ENCODE results near the gene CCDC157. TPM values are rescaled to one million over a fixed set of nuclear protein-coding genes. Genes with fewer than 3 reads are reported as not detected.

The CCDC157 gene
- total RNA-seq, 4 donors from 2014 or later: 1.5 to 2.5 (median 1.6) TPM

DNA sequence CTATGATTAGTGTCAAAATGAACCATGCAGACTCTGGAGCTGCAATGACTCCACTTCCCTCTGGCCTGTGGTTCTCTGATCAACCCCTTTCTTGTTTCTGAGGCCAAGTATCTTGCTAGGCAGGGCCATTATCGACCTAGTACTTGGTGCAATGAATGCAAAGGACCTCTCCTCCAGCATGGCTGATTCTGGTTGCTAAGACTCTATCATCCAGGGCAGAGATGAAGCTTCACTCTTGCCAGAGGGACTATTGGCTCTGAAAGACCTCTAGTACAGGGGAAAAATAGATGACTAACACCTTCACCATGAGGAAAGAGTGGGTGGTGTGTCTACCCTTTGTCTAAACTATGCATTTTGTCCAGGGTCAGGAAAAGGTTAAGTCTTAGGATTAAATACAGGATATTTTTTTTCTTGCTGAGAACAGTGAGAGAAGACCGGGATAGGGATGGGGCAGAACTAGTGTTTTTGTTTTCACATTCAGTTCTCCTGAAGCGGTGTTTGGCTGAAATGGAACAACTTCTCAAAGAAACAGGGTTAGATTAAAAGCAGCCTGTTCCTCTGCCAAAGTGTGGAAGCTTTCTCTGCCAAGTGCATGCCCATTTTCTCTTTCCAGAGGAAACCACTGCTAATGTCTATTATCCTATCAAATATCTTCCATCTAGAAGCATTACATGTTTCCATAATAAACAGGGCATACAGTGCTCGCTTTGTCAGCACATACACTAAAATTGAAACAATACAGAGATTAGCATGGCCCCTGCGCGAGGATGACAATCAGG, 63.7 kb downstream of the CCDC157 start:
- H3K27me3 ChIP-seq: no peaks in the 10 kb centered on the region
- DNase-seq (ENCODE audit: extremely low spot score): no peak
- no peaks in the 10 kb centered on the region for H3K9me3 ChIP-seq
- peaks cover 25 to 48% (median 37%) of the 10 kb centered on the region in 4 donors for H3K36me3 ChIP-seq
- TF ChIP-seq, protein P1, sequence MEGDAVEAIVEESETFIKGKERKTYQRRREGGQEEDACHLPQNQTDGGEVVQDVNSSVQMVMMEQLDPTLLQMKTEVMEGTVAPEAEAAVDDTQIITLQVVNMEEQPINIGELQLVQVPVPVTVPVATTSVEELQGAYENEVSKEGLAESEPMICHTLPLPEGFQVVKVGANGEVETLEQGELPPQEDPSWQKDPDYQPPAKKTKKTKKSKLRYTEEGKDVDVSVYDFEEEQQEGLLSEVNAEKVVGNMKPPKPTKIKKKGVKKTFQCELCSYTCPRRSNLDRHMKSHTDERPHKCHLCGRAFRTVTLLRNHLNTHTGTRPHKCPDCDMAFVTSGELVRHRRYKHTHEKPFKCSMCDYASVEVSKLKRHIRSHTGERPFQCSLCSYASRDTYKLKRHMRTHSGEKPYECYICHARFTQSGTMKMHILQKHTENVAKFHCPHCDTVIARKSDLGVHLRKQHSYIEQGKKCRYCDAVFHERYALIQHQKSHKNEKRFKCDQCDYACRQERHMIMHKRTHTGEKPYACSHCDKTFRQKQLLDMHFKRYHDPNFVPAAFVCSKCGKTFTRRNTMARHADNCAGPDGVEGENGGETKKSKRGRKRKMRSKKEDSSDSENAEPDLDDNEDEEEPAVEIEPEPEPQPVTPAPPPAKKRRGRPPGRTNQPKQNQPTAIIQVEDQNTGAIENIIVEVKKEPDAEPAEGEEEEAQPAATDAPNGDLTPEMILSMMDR (IDR thresholded peaks at IDR 0.05): no peak
- no peak for TF ChIP-seq POLR2AphosphoS5 (IDR thresholded peaks at IDR 0.05)
- TF ChIP-seq EP300 (IDR thresholded peaks at IDR 0.05): no peak
- H3K27ac ChIP-seq (replicated peaks in 1 of 4): peak overlapping the region; percentile 29 to 99 (median 95)
- WGBS: 69% methylated on average over 6 of the region's 6 CpGs
- H3K4me1 ChIP-seq: peaks cover 28 to 49% (median 49%) of the 10 kb centered on the region in 4 donors
- H3K4me3 ChIP-seq: no peak overlapping the region
- intact Hi-C loops (cut with DNase I): no loop called here

DNA sequence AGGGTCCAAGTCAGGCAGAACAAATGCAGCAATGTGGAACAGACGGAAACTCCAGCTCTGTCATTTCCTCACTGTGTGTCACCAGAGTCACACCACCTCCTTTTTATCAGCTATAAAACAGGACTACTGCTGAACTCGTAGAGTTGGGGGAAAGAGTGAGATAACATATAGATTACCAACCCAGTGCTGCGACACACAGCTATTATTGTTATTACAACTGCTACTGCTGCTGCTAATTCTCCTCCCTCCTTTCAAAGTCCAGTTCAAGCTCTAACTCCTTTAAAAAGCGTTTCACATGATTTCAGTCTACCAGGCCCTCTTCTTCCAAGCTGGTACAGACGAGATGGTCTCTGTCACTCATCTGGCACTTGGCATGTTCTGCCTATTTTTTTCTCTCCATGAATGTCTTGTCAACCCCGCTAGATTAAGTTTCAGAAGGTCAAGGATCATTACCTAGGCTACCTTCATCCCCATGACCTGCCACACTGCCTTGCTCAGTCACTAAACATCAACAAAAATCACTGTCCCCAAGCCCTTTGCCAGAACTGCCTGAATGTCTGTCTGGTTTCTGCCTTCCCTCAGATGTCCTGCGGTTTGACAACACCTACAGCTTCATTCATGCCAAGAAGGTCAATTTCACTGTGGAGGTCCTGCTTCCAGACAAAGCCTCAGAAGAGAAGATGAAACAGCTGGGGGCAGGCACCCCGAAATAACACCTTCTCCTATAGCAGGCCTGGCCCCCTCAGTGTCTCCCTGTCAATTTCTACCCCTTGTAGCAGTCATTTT, 65.1 kb downstream of the CCDC157 start:
- Histone ChIP-seq H3K27ac (replicated peaks in 1 of 4) (peak overlapping the region; percentile 94 to 99 (median 95)), H3K9me3 (no peaks in the 10 kb centered on the region), H3K36me3 (peaks cover 12 to 34% (median 25%) of the 10 kb centered on the region in 4 donors), H3K4me3 (peak overlapping the region; percentile 66 to 78 (median 67)), H3K4me1 (peaks cover 37 to 63% (median 62%) of the 10 kb centered on the region in 4 donors), H3K27me3 (no peaks in the 10 kb centered on the region)
- no peak for DNase-seq (ENCODE audit: extremely low spot score)
- intact Hi-C loops (cut with DNase I): no loop called here
- TF ChIP-seq POLR2A (IDR thresholded peaks at IDR 0.05; ENCODE audit: low read depth): no peak
- TF ChIP-seq EP300 (IDR thresholded peaks at IDR 0.05): no peak
- no peak for TF ChIP-seq POLR2AphosphoS5 (IDR thresholded peaks at IDR 0.05)
- TF ChIP-seq, protein P1 (IDR thresholded peaks at IDR 0.05): no peak
- 73% methylated on average over 8 of the region's 8 CpGs for WGBS

DNA sequence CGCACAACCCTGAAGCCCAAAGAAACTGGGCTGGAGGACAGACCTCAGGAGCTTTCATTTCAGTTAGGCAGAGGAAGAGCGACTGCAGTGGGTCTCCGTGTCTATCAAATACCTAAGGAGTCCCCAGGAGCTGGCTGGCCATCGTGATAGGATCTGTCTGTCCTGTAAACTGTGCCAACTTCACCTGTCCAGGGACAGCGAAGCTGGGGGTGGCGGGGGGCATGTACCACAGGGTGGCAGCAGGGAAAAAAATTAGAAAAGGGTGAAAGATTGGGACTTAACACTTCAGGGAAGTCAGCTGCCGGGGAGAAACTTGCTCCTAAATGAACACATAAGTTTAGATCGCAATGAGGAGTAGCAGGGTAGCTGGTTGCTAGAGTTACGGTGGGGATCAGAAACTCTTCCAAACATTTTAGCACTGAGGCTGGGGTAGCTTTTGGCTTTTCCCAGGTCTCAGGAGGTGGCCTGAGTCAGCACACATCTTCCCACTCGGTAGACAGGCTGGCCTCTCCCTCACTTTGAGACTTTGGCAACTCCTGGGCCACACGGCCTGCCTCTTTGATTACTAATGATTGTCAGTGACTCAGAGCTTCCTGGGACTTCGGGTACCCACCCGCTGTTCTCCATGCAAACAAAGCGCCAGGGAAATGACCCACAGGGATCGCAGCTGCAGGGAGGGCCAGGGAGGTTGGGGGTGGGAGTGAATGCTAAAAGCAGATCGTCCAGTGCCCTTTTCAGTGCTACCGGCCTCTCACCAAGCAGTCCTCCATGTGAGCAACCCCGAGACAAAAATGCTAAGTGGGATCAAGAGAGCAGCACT, 65.9 kb downstream of the CCDC157 start:
- 28% methylated on average over 17 of the region's 18 CpGs for WGBS
- peaks cover 12 to 26% (median 18%) of the 10 kb centered on the region in 4 donors for H3K36me3 ChIP-seq
- TF ChIP-seq POLR2AphosphoS5 (IDR thresholded peaks at IDR 0.05) (peak; percentile 73 to 86), POLR2A (IDR thresholded peaks at IDR 0.05; ENCODE audit: low read depth) (no peak), EP300 (IDR thresholded peaks at IDR 0.05) (no peak)
- TF ChIP-seq, protein P1 (IDR thresholded peaks at IDR 0.05): no peak
- intact Hi-C loops (cut with DNase I): no loop called here
- H3K4me1 ChIP-seq: peaks cover 37 to 64% (median 63%) of the 10 kb centered on the region in 4 donors
- peak; percentile 94 for DNase-seq (ENCODE audit: extremely low spot score)
- H3K27ac ChIP-seq (replicated peaks in 1 of 4): peak overlapping the region; percentile 94 to 99 (median 95)
- no peaks in the 10 kb centered on the region for H3K27me3 ChIP-seq
- H3K9me3 ChIP-seq: no peaks in the 10 kb centered on the region
- H3K4me3 ChIP-seq: peak overlapping the region; percentile 66 to 78 (median 67)

DNA sequence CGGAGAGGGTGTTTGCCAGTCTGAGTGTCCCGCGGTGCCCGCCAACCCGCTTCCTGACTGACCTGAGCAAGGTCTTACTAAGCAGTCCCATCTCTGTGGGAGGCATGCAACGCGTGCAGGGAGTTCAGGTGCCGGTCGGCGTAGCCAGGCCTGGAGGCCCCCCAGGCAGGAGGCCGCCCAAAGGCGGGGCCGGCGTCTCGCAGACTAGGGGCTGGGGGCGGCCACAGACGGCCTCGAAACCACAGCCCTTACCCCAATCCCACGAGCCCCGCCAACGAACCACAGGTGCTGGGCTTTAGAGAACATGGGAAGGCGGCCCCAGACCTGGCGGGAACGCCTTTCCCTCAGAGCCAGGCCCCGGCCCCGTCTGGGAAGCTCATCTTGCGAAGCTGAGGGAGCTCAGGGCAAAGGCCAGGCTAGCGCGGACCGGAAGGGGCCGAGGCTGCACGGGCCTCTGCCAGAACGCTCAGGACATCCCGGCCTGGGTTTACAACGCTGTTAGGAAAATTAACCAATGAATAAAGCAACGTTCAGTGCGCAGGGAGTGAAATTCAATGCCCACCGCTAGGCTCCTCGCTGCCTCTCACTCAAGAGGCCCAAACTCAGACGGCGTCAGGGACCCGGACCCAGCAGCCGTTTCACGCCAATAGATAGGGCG, 66.6 kb downstream of the CCDC157 start:
- intact Hi-C loops (cut with DNase I): no loop called here
- no peaks in the 10 kb centered on the region for H3K27me3 ChIP-seq
- WGBS: 1% methylated on average over 35 of the region's 45 CpGs
- no peak for DNase-seq (ENCODE audit: extremely low spot score)
- H3K27ac ChIP-seq (replicated peaks in 1 of 4): peak overlapping the region; percentile 94 to 99 (median 95)
- H3K9me3 ChIP-seq: no peaks in the 10 kb centered on the region
- TF ChIP-seq, protein P1 (IDR thresholded peaks at IDR 0.05): no peak
- peak in 1 of 2 donors; percentile 99 for TF ChIP-seq POLR2AphosphoS5 (IDR thresholded peaks at IDR 0.05)
- TF ChIP-seq POLR2A (IDR thresholded peaks at IDR 0.05; ENCODE audit: low read depth): peak; percentile 90
- peak overlapping the region; percentile 66 to 78 (median 67) for H3K4me3 ChIP-seq
- H3K4me1 ChIP-seq: peaks cover 37 to 64% (median 63%) of the 10 kb centered on the region in 4 donors
- peaks cover 7 to 19% (median 11%) of the 10 kb centered on the region in 4 donors for H3K36me3 ChIP-seq
